Naive B cell (primary cell): ENCODE results near the gene ENPP4. TPM values are rescaled to one million over a fixed set of nuclear protein-coding genes. Genes with fewer than 3 reads are reported as not detected.
"Not testable (repeated sequence)": the region's sequence is repeated elsewhere in the genome, so short reads cannot be mapped to it uniquely, and the experiment has no call there.

Source experiments
- ATAC-seq, 2 donors: fragments of 150-1000 bp; cut with Tn5 transposase; 2 replicates each; pipeline ENCODE4 v1.10.0; 2021; ENCODE audit warnings: low read depth in 2 of 2, mild to moderate bottlenecking in 2 of 2, moderate library complexity in 2 of 2
- DNase-seq: peaks from one replicate; pipeline ENCODE4 v3.0.0; 2022
- H3K27ac Mint-ChIP-seq, 6 donors: one replicate each; pipeline ENCODE4 v1.8.0; 2020 to 2022; ENCODE audit warnings: mild to moderate bottlenecking in 6 of 6, mixed read lengths in 6 of 6, moderate library complexity in 5 of 6, inconsistent platforms in 2 of 6
- H3K27me3 Mint-ChIP-seq, 3 donors: one replicate each; pipeline ENCODE4 v1.8.0; 2021 to 2022; ENCODE audit warnings: mixed read lengths in 3 of 3, mild to moderate bottlenecking in 1 of 3
- H3K36me3 Mint-ChIP-seq, 2 donors: one replicate each; pipeline ENCODE4 v1.8.0; 2020 to 2022; ENCODE audit warnings: mixed read lengths in 2 of 2, inconsistent platforms in 1 of 2, mild to moderate bottlenecking in 1 of 2
- H3K4me1 Mint-ChIP-seq, 3 donors: one replicate each; pipeline ENCODE4 v1.8.0; 2020 to 2022; ENCODE audit warnings: mixed read lengths in 3 of 3, inconsistent platforms in 1 of 3, mild to moderate bottlenecking in 1 of 3, moderate library complexity in 1 of 3
- H3K4me3 Mint-ChIP-seq, 8 donors: one replicate each; pipeline ENCODE4 v1.8.0; 2020 to 2022; ENCODE audit warnings: mild to moderate bottlenecking in 8 of 8, mixed read lengths in 8 of 8, moderate library complexity in 8 of 8, inconsistent platforms in 2 of 8
- H3K9me3 Mint-ChIP-seq, 7 donors: one replicate each; pipeline ENCODE4 v1.8.0; 2020 to 2022; ENCODE audit warnings: mixed read lengths in 7 of 7, mild to moderate bottlenecking in 5 of 7, inconsistent platforms in 2 of 7, moderate library complexity in 1 of 7
- polyA plus RNA-seq, 6 donors: library from polyadenylated mRNA; unstranded; fragments of 300-500 nt; fragmentation: Illumina TruSeq; gene quantifications; one replicate each; pipeline ENCODE4 v1.2.3, GENCODE V29; 2021; ENCODE audit warnings: low read depth in 6 of 6

Gene ENPP4
- polyA plus RNA-seq, 6 donors from 2014 or later = 4.3 to 7.9 (median 5.0) TPM

DNA sequence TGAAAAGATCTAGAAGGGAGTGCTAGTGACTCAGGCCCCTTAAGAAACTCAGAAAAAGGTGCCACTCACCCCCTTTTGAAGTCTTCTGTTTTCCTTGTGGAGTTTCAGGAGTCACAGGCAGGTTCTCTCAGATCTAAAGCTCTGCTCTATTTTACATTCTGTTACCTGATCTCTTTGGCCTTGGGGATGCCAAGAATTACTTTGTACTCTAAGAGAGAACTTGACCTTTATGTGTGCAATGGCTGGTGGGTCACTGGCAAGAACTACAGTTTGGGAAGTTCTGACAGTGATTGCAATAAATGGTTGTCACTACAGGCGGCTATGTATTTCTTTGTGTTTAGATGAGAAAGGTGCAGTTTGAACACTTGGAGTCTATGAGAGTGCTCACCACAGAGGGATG, 24.2 kb upstream of the ENPP4 start:
- Mint-ChIP-seq H3K27me3 (no peaks in the 10 kb centered on the region), H3K36me3 (peaks cover 0 to 4% of the 10 kb centered on the region in 2 donors), H3K9me3 (peaks cover 0 to 28% (median 15%) of the 10 kb centered on the region in 7 donors), H3K4me1 (no peaks in the 10 kb centered on the region), H3K27ac (peak overlapping the region in 1 of 6 donors; percentile 50), H3K4me3 (no peak overlapping the region)
- ATAC-seq = no peak
- no peak for DNase-seq

DNA sequence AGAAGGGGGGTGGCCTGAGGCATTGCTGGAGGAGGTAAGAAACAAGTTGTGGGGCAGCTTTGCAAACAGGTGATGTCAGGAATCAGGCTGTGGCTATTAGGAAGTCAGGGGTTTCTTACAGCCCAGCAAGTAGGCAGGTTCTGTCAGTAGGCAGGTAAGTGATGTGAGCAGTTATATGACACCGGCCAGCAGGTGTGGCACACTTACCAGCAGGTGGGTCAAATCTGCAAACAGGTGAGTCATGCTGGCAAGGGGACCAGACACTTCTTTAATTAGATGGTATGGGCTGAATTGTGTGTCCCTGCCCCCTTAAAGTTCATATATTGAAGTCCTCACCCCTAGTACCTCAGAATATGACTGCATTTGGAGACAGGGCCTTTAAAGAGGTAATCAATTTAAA, 16.4 kb upstream of the ENPP4 start:
- no peak for ATAC-seq
- DNase-seq = no peak
- peaks cover under 1 to 4% of the 10 kb centered on the region in 2 donors for H3K36me3 Mint-ChIP-seq
- peaks cover 0 to 8% (median 5%) of the 10 kb centered on the region in 7 donors for H3K9me3 Mint-ChIP-seq
- H3K4me1 Mint-ChIP-seq = peaks cover 0 to 6% (median 4%) of the 10 kb centered on the region in 3 donors
- H3K27me3 Mint-ChIP-seq = no peaks in the 10 kb centered on the region
- peak overlapping the region in 1 of 6 donors; percentile 11 for H3K27ac Mint-ChIP-seq
- no peak overlapping the region for H3K4me3 Mint-ChIP-seq

DNA sequence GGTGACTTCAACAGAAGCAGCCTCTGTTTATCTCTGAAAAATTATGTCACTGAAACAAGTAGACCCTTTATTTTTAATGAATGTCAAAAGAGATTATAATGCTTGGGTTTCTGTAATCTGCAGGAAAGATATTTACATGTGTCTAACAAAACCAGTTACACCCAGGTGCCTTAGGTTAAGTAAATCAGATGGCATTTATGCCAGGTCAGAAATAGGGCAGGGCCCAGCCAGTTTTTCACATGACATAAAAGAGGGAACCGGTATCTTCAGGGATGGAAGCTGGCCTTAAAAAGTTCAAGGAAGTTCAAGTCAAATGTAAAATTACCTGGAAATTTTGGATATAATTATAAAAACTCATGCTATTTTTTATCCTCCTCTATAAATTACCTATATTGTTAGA, 14.2 kb upstream of the ENPP4 start:
- ATAC-seq (no peak), DNase-seq (no peak)
- H3K27ac Mint-ChIP-seq = no peak overlapping the region
- no peaks in the 10 kb centered on the region for H3K27me3 Mint-ChIP-seq
- peaks cover 0 to 3% (median 0%) of the 10 kb centered on the region in 7 donors for H3K9me3 Mint-ChIP-seq
- H3K36me3 Mint-ChIP-seq = peaks cover 0 to 16% of the 10 kb centered on the region in 2 donors
- peaks cover 0 to 6% (median 4%) of the 10 kb centered on the region in 3 donors for H3K4me1 Mint-ChIP-seq
- no peak overlapping the region for H3K4me3 Mint-ChIP-seq

DNA sequence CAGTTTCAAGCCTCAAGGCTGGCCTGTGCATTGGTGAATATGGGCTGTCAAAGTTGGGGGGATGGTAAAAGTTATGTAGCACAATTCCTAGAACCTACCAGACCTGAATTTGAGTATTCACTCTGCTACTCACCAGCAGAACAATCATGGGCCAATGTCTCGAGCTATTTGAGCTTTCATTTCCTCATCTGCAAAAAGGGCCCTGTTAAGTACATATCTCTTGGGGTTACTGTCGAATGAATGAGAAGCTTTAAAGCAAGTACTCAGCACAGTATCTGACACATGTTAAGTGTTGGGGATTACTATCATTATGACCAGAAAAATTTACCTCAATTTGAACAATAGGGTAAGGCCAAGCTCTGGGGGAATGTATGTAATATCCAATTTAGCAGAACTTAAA, 13.5 kb upstream of the ENPP4 start:
- DNase-seq (no peak), ATAC-seq (peak; percentile 32 to 48)
- Mint-ChIP-seq H3K27me3 (no peaks in the 10 kb centered on the region), H3K4me1 (peaks cover 0 to 6% (median 4%) of the 10 kb centered on the region in 3 donors), H3K27ac (no peak overlapping the region), H3K36me3 (peaks cover 0 to 19% of the 10 kb centered on the region in 2 donors), H3K9me3 (peaks cover 0 to 4% (median 0%) of the 10 kb centered on the region in 7 donors), H3K4me3 (no peak overlapping the region)

GRCh38 chr6:46118157-46118556, 11.6 kb upstream of the ENPP4 start:
- H3K9me3 Mint-ChIP-seq = peaks cover 0 to 7% (median 0%) of the 10 kb centered on the region in 7 donors
- no peak for DNase-seq
- peaks cover 0 to 19% of the 10 kb centered on the region in 2 donors for H3K36me3 Mint-ChIP-seq
- H3K4me3 Mint-ChIP-seq = no peak overlapping the region
- H3K27me3 Mint-ChIP-seq = peaks cover 0 to 9% (median 0%) of the 10 kb centered on the region in 3 donors
- peaks cover 0 to 6% (median 4%) of the 10 kb centered on the region in 3 donors for H3K4me1 Mint-ChIP-seq
- H3K27ac Mint-ChIP-seq = no peak overlapping the region
- ATAC-seq = no peak

DNA sequence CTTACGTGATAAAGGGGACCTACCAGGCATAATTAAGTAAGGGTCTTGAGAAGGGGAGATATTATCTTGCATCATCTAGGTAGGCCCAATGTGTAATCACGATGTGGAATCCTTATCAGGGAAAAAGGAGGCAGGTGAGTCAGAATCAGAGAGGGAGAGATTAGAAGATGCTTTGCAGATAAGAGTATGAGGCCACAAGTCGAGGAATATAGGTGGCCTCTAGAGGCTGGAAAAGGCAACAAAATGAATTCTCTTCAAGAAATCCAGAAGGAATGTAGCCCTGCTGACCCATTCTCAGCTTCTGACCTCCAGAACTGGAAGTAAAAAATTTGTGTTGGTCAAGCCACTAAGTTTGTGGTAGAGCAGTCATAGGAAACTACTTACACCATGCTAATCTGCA, 11.0 kb upstream of the ENPP4 start:
- ATAC-seq = no peak
- H3K9me3 Mint-ChIP-seq = peaks cover 0 to 7% (median 0%) of the 10 kb centered on the region in 7 donors
- no peak for DNase-seq
- H3K27ac Mint-ChIP-seq = no peak overlapping the region
- peaks cover 0 to 9% (median 0%) of the 10 kb centered on the region in 3 donors for H3K27me3 Mint-ChIP-seq
- peaks cover 0 to 19% of the 10 kb centered on the region in 2 donors for H3K36me3 Mint-ChIP-seq
- H3K4me3 Mint-ChIP-seq = no peak overlapping the region
- H3K4me1 Mint-ChIP-seq = peaks cover 0 to 6% (median 4%) of the 10 kb centered on the region in 3 donors

GRCh38 chr6:46119679-46120078, 10.1 kb upstream of the ENPP4 start:
- H3K4me1 Mint-ChIP-seq, H3K4me3 Mint-ChIP-seq: not testable (repeated sequence)

DNA sequence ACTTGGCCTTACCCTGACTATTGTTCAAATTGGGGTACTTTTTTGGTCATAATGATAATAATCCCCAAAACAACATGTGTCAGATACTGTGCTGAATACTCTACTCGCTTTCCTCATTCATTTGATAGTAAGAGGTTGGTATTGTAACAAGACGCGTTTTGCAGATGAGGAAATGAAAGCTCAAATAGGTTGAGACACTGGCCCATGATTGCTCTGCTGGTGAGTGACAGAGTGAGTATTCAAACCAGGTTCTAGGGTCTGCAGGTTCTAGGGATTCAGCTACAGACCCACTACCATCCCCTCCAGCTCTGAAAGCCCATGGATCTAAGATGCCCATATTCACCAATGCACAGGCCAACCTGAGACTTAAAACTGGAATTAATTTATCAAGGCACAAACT, 1.3 kb upstream of the ENPP4 start:
- Mint-ChIP-seq H3K4me1 (peaks cover 17 to 39% (median 28%) of the 10 kb centered on the region in 3 donors), H3K36me3 (no peaks in the 10 kb centered on the region), H3K4me3 (peak overlapping the region; percentile 73 to 99 (median 92)), H3K27me3 (no peaks in the 10 kb centered on the region), H3K27ac (peak overlapping the region in 1 of 6 donors; percentile 78), H3K9me3 (no peaks in the 10 kb centered on the region)
- DNase-seq = no peak
- peak in 1 of 2 donors; percentile 12 for ATAC-seq

More at GRCh38 chr6:46119679-46120078, 10.1 kb upstream of the ENPP4 start:
- H3K27ac Mint-ChIP-seq, H3K9me3 Mint-ChIP-seq, DNase-seq, H3K27me3 Mint-ChIP-seq, ATAC-seq: not testable (repeated sequence)
- peaks cover 0 to 19% of the 10 kb centered on the region in 2 donors for H3K36me3 Mint-ChIP-seq

DNA sequence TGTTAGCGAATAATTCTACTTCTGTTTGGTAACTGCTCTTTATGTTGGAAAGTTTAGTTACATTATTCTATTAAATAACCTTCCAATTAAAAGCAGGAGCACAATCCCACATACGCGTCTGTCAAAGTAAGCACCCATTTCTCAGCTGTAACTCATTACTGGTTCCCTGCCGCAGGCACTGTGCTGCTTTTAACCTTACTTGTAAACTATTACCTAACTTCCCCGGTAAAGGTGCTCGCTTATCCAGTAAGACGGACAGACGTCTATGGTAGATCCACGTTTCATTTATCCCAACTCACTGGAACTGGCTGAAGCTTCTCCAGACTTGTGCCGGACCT, 529 bp upstream of the ENPP4 start:
- Mint-ChIP-seq H3K4me1 (peaks cover 25 to 47% (median 35%) of the 10 kb centered on the region in 3 donors), H3K4me3 (peak overlapping the region; percentile 92 to 99 (median 95)), H3K27me3 (no peaks in the 10 kb centered on the region), H3K36me3 (no peaks in the 10 kb centered on the region), H3K27ac (peak overlapping the region in 5 of 6 donors; percentile 35 to 95 (median 90)), H3K9me3 (no peaks in the 10 kb centered on the region)
- peak in 1 of 2 donors; percentile 8 for ATAC-seq
- DNase-seq = no peak

DNA sequence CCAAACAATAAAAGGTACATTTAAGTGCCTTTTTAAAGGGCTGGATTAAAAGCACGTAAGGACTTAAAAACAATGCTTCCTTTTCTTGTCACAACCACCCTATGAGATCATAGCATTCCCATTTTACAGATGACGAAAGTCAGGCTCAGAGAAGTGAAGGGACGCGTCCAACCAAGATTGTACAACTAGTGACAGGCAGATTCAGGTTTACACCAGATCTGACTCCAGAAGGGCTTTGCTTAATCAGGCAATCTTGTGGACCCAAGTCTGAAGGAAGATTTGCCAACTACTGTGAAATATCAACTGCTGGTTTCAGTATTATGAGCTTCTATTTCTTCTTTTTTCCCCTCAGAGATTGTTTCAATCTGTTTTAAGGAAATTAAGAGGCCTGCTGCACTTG, 877 bp downstream of the ENPP4 start:
- H3K27me3 Mint-ChIP-seq = no peaks in the 10 kb centered on the region
- ATAC-seq = no peak
- H3K4me1 Mint-ChIP-seq = peaks cover 26 to 58% (median 36%) of the 10 kb centered on the region in 3 donors
- no peaks in the 10 kb centered on the region for H3K9me3 Mint-ChIP-seq
- no peak for DNase-seq
- peak overlapping the region; percentile 92 to 99 (median 95) for H3K4me3 Mint-ChIP-seq
- H3K27ac Mint-ChIP-seq = peak overlapping the region in 4 of 6 donors; percentile 67 to 96 (median 87)
- H3K36me3 Mint-ChIP-seq = no peaks in the 10 kb centered on the region

DNA sequence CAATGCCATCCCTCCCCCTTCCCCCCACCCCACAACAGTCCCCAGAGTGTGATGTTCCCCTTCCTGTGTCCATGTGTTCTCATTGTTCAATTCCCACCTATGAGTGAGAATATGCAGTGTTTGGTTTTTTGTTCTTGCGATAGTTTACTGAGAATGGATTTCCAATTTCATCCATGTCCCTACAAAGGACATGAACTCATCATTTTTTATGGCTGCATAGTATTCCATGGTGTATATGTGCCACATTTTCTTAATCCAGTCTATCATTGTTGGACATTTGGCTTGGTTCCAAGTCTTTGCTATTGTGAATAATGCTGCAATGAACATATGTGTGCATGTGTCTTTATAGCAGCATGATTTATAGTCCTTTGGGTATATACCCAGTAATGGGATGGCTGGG, 1.5 kb downstream of the ENPP4 start:
- H3K27me3 Mint-ChIP-seq, ATAC-seq, DNase-seq, H3K27ac Mint-ChIP-seq, H3K36me3 Mint-ChIP-seq, H3K9me3 Mint-ChIP-seq: not testable (repeated sequence)
- Mint-ChIP-seq H3K4me1 (peaks cover 26 to 61% (median 36%) of the 10 kb centered on the region in 3 donors), H3K4me3 (peak overlapping the region in 1 of 8 donors; percentile 46)

- peak overlapping the region in 1 of 8 donors; percentile 49 for H3K4me3 Mint-ChIP-seq
- DNase-seq (no peak), ATAC-seq (no peak)
- H3K4me1 Mint-ChIP-seq = peaks cover 39 to 71% (median 39%) of the 10 kb centered on the region in 3 donors
- H3K27me3 Mint-ChIP-seq = no peaks in the 10 kb centered on the region
- peak overlapping the region in 1 of 6 donors; percentile 32 for H3K27ac Mint-ChIP-seq
- no peaks in the 10 kb centered on the region for H3K9me3 Mint-ChIP-seq
- no peaks in the 10 kb centered on the region for H3K36me3 Mint-ChIP-seq
Measured at GRCh38 chr6:46134216-46134615, 4.4 kb downstream of the ENPP4 start.

DNA sequence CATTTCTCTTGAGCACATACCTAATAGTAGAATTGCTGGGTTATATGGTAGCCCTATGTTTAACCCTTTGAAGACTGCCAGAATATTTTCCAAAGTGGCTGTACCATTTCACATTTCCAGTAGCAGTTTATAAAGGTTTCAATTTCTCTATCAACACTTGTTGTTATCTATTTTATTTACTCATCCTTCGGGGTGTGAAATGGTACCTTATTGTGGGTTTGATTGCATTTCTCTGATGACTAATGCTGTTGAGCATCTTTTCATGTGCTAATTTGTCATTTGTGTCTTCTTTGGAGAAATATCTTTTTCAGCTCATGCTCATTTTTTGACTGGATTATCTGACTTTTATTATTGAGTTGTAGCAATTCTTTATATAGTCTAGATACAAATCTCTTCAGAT, 5.4 kb downstream of the ENPP4 start:
- Mint-ChIP-seq H3K9me3 (no peaks in the 10 kb centered on the region), H3K4me3 (no peak overlapping the region), H3K27me3 (no peaks in the 10 kb centered on the region), H3K4me1 (peaks cover 31 to 63% (median 36%) of the 10 kb centered on the region in 3 donors), H3K36me3 (no peaks in the 10 kb centered on the region), H3K27ac (no peak overlapping the region)
- no peak for DNase-seq
- ATAC-seq = no peak

- peaks cover 24 to 55% (median 30%) of the 10 kb centered on the region in 3 donors for H3K4me1 Mint-ChIP-seq
- no peak overlapping the region for H3K4me3 Mint-ChIP-seq
Measured at GRCh38 chr6:46136831-46137230, 7.0 kb downstream of the ENPP4 start.

More at GRCh38 chr6:46136831-46137230, 7.0 kb downstream of the ENPP4 start:
- no peaks in the 10 kb centered on the region for H3K9me3 Mint-ChIP-seq
- no peak for ATAC-seq
- no peaks in the 10 kb centered on the region for H3K27me3 Mint-ChIP-seq
- H3K27ac Mint-ChIP-seq = no peak overlapping the region
- no peak for DNase-seq
- H3K36me3 Mint-ChIP-seq = no peaks in the 10 kb centered on the region
